Measurements from ENCODE around the gene OTOS. TPM values are rescaled to one million over a fixed set of nuclear protein-coding genes. Genes with fewer than 3 reads are reported as not detected.

OTOS gene
- total and polyA plus RNA-seq, 9 of the 15 experiments (the other 6 are each of a cell fraction or from before 2014, with no cell fraction given): not detected

DNA sequence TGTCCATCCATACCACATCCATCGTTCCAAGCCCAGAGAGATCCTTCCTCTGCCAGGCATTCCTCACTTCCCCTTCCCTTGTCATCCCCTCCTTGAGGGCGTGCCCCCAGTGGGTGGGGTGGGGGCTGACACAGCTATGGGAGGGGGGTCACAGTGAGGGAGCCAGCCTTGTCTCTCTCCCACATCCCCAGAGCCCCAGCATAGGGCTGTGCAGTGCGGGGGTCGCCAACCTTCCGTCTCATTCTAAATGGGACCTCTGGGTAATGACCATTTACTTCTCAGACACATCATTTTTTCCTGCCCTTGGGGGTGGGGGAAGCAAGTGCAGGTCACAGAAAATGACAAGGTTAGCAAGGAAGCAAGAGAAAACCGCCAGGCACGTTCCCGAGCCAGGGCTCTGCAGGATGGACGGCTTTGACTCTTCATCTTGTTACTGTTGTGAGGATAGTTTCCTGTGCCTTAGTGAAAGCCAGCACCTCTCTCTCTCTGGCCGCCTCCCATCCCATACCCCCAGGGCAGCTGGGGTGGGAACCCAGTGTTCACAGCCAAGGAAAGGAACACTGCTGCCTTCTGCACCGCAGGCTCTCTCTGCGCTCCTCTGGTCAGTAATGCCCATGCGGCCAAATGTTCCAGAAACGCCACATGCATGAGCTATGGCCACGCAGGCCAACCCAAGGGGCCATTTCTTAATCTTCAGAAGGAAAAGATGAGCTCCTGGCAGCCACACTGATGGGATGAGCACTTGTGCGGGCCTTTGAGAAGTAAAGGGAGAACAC lies 22.7 kb upstream of the OTOS start:
- POLR2A ChIA-PET: no interaction called here
- no TSS peak for BruUV-seq (replicated peaks)
- WGBS (ENCODE audit: insufficient coverage, low coverage, missing lambda C conversion rate): 5% methylated on average over 14 of the region's 16 CpGs
- no peaks in the 10 kb centered on the region for H3K9me3 ChIP-seq (replicated peaks; ENCODE audit: control insufficient read depth, insufficient read depth, low read depth, low read length)
- H3K4me2 ChIP-seq (ENCODE audit: insufficient read depth, low read length): no peak overlapping the region
- no peak for ATAC-seq
- peaks cover 2% of the 10 kb centered on the region for H3K9me1 ChIP-seq (ENCODE audit: control insufficient read depth, insufficient read depth, low read length)
- H3K36me3 ChIP-seq (ENCODE audit: control insufficient read depth, insufficient read depth, low read length): no peaks in the 10 kb centered on the region
- TF ChIP-seq FOXP1 (CRISPR knock-in tag; IDR thresholded peaks at IDR 0.05): no peak
- TF ChIP-seq, protein P1, sequence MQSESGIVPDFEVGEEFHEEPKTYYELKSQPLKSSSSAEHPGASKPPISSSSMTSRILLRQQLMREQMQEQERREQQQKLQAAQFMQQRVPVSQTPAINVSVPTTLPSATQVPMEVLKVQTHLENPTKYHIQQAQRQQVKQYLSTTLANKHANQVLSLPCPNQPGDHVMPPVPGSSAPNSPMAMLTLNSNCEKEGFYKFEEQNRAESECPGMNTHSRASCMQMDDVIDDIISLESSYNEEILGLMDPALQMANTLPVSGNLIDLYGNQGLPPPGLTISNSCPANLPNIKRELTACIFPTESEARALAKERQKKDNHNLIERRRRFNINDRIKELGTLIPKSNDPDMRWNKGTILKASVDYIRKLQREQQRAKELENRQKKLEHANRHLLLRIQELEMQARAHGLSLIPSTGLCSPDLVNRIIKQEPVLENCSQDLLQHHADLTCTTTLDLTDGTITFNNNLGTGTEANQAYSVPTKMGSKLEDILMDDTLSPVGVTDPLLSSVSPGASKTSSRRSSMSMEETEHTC (IDR thresholded peaks at IDR 0.05): no peak
- TF ChIP-seq GTF2A2 (tag; IDR thresholded peaks at IDR 0.05): no peak
- no peak for TF ChIP-seq POLR2B (IDR thresholded peaks at IDR 0.05; ENCODE audit: low read depth, partially characterized antibody)
- no peak for TF ChIP-seq BMI1 (IDR thresholded peaks at IDR 0.05; ENCODE audit: low read length)
- no peak for TF ChIP-seq SIX5 (IDR thresholded peaks at IDR 0.05; ENCODE audit: borderline replicate concordance in 1 of 2, insufficient read depth in 1 of 2, low read depth in 1 of 2, low read length in 2 of 2)
- TF ChIP-seq, protein P2, sequence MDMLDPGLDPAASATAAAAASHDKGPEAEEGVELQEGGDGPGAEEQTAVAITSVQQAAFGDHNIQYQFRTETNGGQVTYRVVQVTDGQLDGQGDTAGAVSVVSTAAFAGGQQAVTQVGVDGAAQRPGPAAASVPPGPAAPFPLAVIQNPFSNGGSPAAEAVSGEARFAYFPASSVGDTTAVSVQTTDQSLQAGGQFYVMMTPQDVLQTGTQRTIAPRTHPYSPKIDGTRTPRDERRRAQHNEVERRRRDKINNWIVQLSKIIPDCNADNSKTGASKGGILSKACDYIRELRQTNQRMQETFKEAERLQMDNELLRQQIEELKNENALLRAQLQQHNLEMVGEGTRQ (CRISPR knock-in tag; IDR thresholded peaks at IDR 0.05): no peak
- TF ChIP-seq FOXA1 (IDR thresholded peaks at IDR 0.05; ENCODE audit: borderline replicate concordance): no peak
- no peak for TF ChIP-seq BACH1 (tag; IDR thresholded peaks at IDR 0.05)
- no peak for TF ChIP-seq RBM34 (IDR thresholded peaks at IDR 0.05; ENCODE audit: borderline replicate concordance, insufficient read depth, low read length)
- TF ChIP-seq ZNF431 (CRISPR knock-in tag; IDR thresholded peaks at IDR 0.05): no peak
- TF ChIP-seq, protein P3, sequence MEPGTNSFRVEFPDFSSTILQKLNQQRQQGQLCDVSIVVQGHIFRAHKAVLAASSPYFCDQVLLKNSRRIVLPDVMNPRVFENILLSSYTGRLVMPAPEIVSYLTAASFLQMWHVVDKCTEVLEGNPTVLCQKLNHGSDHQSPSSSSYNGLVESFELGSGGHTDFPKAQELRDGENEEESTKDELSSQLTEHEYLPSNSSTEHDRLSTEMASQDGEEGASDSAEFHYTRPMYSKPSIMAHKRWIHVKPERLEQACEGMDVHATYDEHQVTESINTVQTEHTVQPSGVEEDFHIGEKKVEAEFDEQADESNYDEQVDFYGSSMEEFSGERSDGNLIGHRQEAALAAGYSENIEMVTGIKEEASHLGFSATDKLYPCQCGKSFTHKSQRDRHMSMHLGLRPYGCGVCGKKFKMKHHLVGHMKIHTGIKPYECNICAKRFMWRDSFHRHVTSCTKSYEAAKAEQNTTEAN (CRISPR knock-in tag; IDR thresholded peaks at IDR 0.05): no peak
- TF ChIP-seq TRIM24 (IDR thresholded peaks at IDR 0.05): no peak
- no peak for TF ChIP-seq TAF7 (tag; IDR thresholded peaks at IDR 0.05)
- no peak overlapping the region for H3K9ac ChIP-seq (ENCODE audit: insufficient read depth in 1 of 2, low read depth in 2 of 2, low read length in 2 of 2)
- no peak for DNase-seq (ENCODE audit: extremely low read depth in 1 of 4, low spot score in 3 of 4)
- H3K27me3 ChIP-seq (ENCODE audit: control insufficient read depth in 2 of 2, insufficient read depth in 2 of 2, low read length in 2 of 2): peaks cover 0 to 31% of the 10 kb centered on the region in 2 experiments; a peak in 2 of 5 replicates
- CTCF ChIA-PET (ENCODE audit: low intra/inter-chr PET ratio): no interaction called here
- H3K79me2 ChIP-seq (ENCODE audit: control insufficient read depth, insufficient read depth, low read length): no peaks in the 10 kb centered on the region
- in situ Hi-C loops (cut with MboI): no loop called here
- no peaks in the 10 kb centered on the region for H3K4me1 ChIP-seq (replicated peaks in 1 of 2; ENCODE audit: control insufficient read depth in 2 of 2, insufficient read depth in 2 of 2, low read length in 2 of 2)
- FAIRE-seq: no peak
- H3K27ac ChIP-seq (ENCODE audit: extremely low read depth, low read depth, low read length): no peak overlapping the region
- intact Hi-C loops (cut with micrococcal nuclease): no loop called here
- no peak overlapping the region for H2AFZ ChIP-seq (ENCODE audit: low read depth, low read length)
- H4K20me1 ChIP-seq (replicated peaks; ENCODE audit: control insufficient read depth, insufficient read depth, low read length): no peaks in the 10 kb centered on the region
- H3K4me3 ChIP-seq: no peak overlapping the region
